ENCODE measurements around the gene CIBAR2.

CIBAR2 gene

DNA sequence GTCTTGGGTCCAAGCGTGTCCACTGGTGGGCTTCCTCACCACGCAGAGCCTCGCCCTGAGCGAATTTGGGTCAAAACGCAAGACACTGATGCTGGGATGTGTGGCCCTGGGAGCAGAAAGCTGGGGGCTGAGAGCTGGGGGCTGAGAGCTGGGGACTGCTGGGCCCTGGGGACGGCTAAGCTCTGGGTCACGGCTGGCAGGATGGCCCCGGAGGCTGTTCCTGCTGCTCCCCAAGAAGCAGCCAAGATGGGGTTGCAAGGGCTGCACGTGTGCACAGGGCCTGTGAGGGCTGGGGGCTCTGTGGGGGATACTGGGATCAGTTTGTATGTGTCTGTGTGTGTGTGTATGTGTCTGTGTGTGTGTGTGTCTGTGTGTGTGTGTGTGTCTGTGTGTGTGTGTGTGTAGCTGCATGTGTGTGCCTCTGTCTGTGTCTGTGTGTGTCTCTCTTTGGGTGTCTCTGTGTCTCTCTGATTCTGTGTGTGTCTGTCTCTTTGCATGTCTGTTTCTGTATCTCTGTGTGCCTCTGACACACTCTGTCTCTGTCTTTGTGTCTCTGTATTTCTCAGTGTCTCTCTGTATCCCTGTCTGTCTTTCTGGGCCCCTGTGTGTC is 38.2 kb upstream of the CIBAR2 start:
- TF ChIP-seq, protein P1, sequence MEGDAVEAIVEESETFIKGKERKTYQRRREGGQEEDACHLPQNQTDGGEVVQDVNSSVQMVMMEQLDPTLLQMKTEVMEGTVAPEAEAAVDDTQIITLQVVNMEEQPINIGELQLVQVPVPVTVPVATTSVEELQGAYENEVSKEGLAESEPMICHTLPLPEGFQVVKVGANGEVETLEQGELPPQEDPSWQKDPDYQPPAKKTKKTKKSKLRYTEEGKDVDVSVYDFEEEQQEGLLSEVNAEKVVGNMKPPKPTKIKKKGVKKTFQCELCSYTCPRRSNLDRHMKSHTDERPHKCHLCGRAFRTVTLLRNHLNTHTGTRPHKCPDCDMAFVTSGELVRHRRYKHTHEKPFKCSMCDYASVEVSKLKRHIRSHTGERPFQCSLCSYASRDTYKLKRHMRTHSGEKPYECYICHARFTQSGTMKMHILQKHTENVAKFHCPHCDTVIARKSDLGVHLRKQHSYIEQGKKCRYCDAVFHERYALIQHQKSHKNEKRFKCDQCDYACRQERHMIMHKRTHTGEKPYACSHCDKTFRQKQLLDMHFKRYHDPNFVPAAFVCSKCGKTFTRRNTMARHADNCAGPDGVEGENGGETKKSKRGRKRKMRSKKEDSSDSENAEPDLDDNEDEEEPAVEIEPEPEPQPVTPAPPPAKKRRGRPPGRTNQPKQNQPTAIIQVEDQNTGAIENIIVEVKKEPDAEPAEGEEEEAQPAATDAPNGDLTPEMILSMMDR (IDR thresholded peaks at IDR 0.05; ENCODE audit: low read depth, low read length) = no peak
- H3K4me3 ChIP-seq (replicated peaks in 1 of 2; ENCODE audit: low read depth in 2 of 2, low read length in 2 of 2) = no peak overlapping the region
- DNase-seq (ENCODE audit: low read depth in 2 of 2) = no peak

GRCh38 chr16:85149776-85150175 is 37.5 kb upstream of the CIBAR2 start:
- no peak overlapping the region for H3K4me3 ChIP-seq (replicated peaks in 1 of 2; ENCODE audit: low read depth in 2 of 2, low read length in 2 of 2)
- DNase-seq (ENCODE audit: low read depth in 2 of 2) = no peak
- TF ChIP-seq, protein P1 (IDR thresholded peaks at IDR 0.05; ENCODE audit: low read depth, low read length) = no peak

DNA sequence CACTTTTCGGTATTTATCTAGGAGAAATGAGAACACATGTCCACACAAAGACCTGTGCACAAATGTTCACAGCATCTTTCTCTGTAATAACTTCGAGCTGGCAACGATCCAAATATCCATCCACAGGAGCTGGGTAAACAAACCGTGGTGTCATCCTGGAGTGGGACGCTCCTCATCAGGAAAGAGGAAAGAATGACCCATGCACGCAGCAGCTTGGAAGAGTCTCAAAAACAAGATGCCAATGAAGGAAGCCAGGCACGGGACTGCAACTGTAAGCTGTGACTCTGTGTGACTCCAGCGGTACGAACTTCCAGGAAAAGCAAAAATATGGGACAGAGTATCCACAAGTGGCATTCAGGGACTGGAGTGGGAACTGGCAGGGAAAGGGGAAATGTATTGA is 36.7 kb upstream of the CIBAR2 start:
- TF ChIP-seq, protein P1 (IDR thresholded peaks at IDR 0.05; ENCODE audit: low read depth, low read length) = no peak
- no peak overlapping the region for H3K4me3 ChIP-seq (replicated peaks in 1 of 2; ENCODE audit: low read depth in 2 of 2, low read length in 2 of 2)
- peak in 1 of 2 donors; percentile 44 for DNase-seq (ENCODE audit: low read depth in 2 of 2)

- no peak overlapping the region for H3K4me3 ChIP-seq (replicated peaks in 1 of 2; ENCODE audit: low read depth in 2 of 2, low read length in 2 of 2)
- no peak for DNase-seq (ENCODE audit: low read depth in 2 of 2)
- TF ChIP-seq, protein P1 (IDR thresholded peaks at IDR 0.05; ENCODE audit: low read depth, low read length) = no peak
These were observed 34.8 kb upstream of the CIBAR2 start for GRCh38 chr16:85146922-85147651.

GRCh38 chr16:85146532-85146797 is 34.2 kb upstream of the CIBAR2 start:
- H3K4me3 ChIP-seq (replicated peaks in 1 of 2; ENCODE audit: low read depth in 2 of 2, low read length in 2 of 2) = no peak overlapping the region
- DNase-seq (ENCODE audit: low read depth in 2 of 2) = no peak
- TF ChIP-seq, protein P1 (IDR thresholded peaks at IDR 0.05; ENCODE audit: low read depth, low read length) = no peak

DNA sequence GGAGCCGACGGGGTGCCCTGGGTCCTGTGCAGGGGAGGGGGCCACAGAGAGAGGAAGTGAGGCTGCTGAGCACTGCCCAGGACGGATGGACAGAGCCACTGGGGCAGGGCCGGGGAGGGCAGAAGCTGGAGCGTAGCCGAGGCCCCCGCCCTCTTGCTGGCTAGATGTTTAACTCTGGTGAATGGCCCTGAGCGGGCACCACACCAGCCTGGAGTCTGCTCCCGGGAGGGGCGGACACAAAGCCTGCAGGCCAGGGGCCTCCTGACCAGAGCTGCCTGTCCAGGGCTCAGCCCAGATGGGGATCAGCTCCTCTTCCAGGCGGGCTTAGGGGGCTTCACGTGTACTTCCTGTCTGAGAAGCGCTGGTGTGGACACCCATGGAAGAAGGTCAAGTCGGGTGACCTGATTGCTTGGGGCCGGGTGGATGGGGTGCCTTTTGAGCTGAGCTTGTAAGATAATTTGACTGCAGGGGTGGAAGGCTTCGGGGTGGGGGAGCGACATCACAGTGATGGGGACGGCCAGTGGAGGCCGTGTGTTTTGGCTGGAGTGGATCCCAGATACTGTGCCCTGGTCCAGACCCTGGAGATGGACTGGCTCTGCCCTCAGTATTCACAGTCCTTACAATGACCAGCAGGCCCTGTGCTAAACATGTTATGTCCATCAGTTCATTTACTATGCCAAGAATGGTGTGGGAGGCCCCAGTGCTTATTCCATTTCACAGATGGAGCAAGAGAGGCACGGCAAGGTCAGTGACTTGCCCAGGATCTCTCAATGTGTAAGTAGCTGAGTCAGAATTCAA is 33.7 kb upstream of the CIBAR2 start:
- TF ChIP-seq, protein P1 (IDR thresholded peaks at IDR 0.05; ENCODE audit: low read depth, low read length) = no peak

More for the DNA sequence above, 33.7 kb upstream of the CIBAR2 start:
- H3K4me3 ChIP-seq (replicated peaks in 1 of 2; ENCODE audit: low read depth in 2 of 2, low read length in 2 of 2) = no peak overlapping the region
- DNase-seq (ENCODE audit: low read depth in 2 of 2) = no peak
